SJSA1 (cell line): ENCODE measurements around the gene ADAM11. TPM values are rescaled to one million over a fixed set of nuclear protein-coding genes. Genes with fewer than 3 reads are reported as not detected.

Source experiments
- DNase-seq, 2 experiments: peaks; one replicate each; pipeline ENCODE4 v3.0.0-alpha.2; 2015 to 2020; ENCODE audit warnings: low spot score in 2 of 2, low read depth in 1 of 2
- H3K27ac ChIP-seq: fragments of 250-450 bp; sonication (Bioruptor Pico); 2 replicates; pipeline ENCODE4 v1.5.1; 2020; ENCODE audit warnings: mild to moderate bottlenecking, moderate library complexity
- H3K27me3 ChIP-seq: fragments of 250-450 bp; sonication (Bioruptor Pico); replicated peaks from 2 replicates; pipeline ENCODE4 v1.5.1; 2020; ENCODE audit warnings: mild to moderate bottlenecking, moderate library complexity
- H3K36me3 ChIP-seq: fragments of 250-450 bp; sonication (Bioruptor Pico); 2 replicates; pipeline ENCODE4 v1.5.1; 2020; ENCODE audit warnings: mild to moderate bottlenecking
- H3K4me1 ChIP-seq: fragments of 250-450 bp; sonication (Bioruptor Pico); replicated peaks from 2 replicates; pipeline ENCODE4 v1.6.1; 2021; ENCODE audit warnings: mild to moderate bottlenecking
- H3K4me3 ChIP-seq: fragments of 250-450 bp; sonication (Bioruptor Pico); 2 replicates; pipeline ENCODE4 v1.5.1; 2020; ENCODE audit warnings: mild to moderate bottlenecking
- H3K9me3 ChIP-seq: fragments of 250-450 bp; sonication (Bioruptor Pico); replicated peaks from 2 replicates; pipeline ENCODE4 v1.5.1; 2020; ENCODE audit warnings: mild to moderate bottlenecking
- total RNA-seq: library from RNA; depleted of rRNA; stranded (reverse); fragments of >200 nt; shearing (Covaris generic); gene quantifications from 2 replicates; pipeline ENCODE4 v1.2.3, GENCODE V29; 2014

The ADAM11 gene
- total RNA-seq, 1 experiment from 2014 or later, result 0.13 TPM

- H3K36me3 ChIP-seq, result no peaks in the 10 kb centered on the region
- H3K4me1 ChIP-seq, result peaks cover 3% of the 10 kb centered on the region
- no peak overlapping the region for H3K4me3 ChIP-seq
- H3K9me3 ChIP-seq, result no peaks in the 10 kb centered on the region
- H3K27me3 ChIP-seq, result no peaks in the 10 kb centered on the region
- DNase-seq, result no peak
- H3K27ac ChIP-seq, result no peak overlapping the region
These were observed 27.8 kb downstream of the ADAM11 start for GRCh38 chr17:44786551-44787081.

- Histone ChIP-seq H3K27me3 (no peaks in the 10 kb centered on the region), H3K9me3 (no peaks in the 10 kb centered on the region), H3K4me1 (peaks cover 7% of the 10 kb centered on the region), H3K36me3 (no peaks in the 10 kb centered on the region), H3K4me3 (no peak overlapping the region), H3K27ac (no peak overlapping the region)
- DNase-seq, result no peak
These were observed 28.6 kb downstream of the ADAM11 start for GRCh38 chr17:44787271-44787940.

GRCh38 chr17:44788139-44788538 lies 29.4 kb downstream of the ADAM11 start:
- no peak overlapping the region for H3K27ac ChIP-seq
- H3K4me1 ChIP-seq, result peaks cover 14% of the 10 kb centered on the region
- H3K27me3 ChIP-seq, result no peaks in the 10 kb centered on the region
- 0 out of 2 replicates have a peak, but pooled peaks cover 3% of the 10 kb centered on the region for H3K36me3 ChIP-seq
- DNase-seq, result no peak
- no peaks in the 10 kb centered on the region for H3K9me3 ChIP-seq
- no peak overlapping the region for H3K4me3 ChIP-seq

GRCh38 chr17:44792276-44792675 lies 33.5 kb downstream of the ADAM11 start:
- Histone ChIP-seq H3K4me3 (no peak overlapping the region), H3K27me3 (no peaks in the 10 kb centered on the region), H3K27ac (0 out of 2 replicates have a peak overlapping the region, but pooled peaks have one; percentile 30), H3K36me3 (peaks cover 20% of the 10 kb centered on the region), H3K4me1 (peaks cover 50% of the 10 kb centered on the region), H3K9me3 (no peaks in the 10 kb centered on the region)
- DNase-seq, result peak; percentile 53 to 79

- Histone ChIP-seq H3K4me1 (peaks cover 67% of the 10 kb centered on the region), H3K4me3 (no peak overlapping the region), H3K36me3 (peaks cover 37% of the 10 kb centered on the region), H3K9me3 (no peaks in the 10 kb centered on the region), H3K27me3 (no peaks in the 10 kb centered on the region), H3K27ac (peak overlapping the region; percentile 92)
- peak; percentile 30 to 47 for DNase-seq
These were observed 35.4 kb downstream of the ADAM11 start for GRCh38 chr17:44793885-44794842.

GRCh38 chr17:44794851-44795413 lies 36.1 kb downstream of the ADAM11 start:
- DNase-seq, result peak; percentile 89 to 98
- Histone ChIP-seq H3K27me3 (no peaks in the 10 kb centered on the region), H3K9me3 (no peaks in the 10 kb centered on the region), H3K4me3 (no peak overlapping the region), H3K27ac (peak overlapping the region; percentile 92), H3K4me1 (peaks cover 67% of the 10 kb centered on the region), H3K36me3 (peaks cover 42% of the 10 kb centered on the region)

GRCh38 chr17:44795421-44795820 lies 36.6 kb downstream of the ADAM11 start:
- no peaks in the 10 kb centered on the region for H3K9me3 ChIP-seq
- peak overlapping the region; percentile 92 for H3K27ac ChIP-seq
- H3K36me3 ChIP-seq, result peaks cover 47% of the 10 kb centered on the region
- no peak overlapping the region for H3K4me3 ChIP-seq
- DNase-seq, result no peak
- no peaks in the 10 kb centered on the region for H3K27me3 ChIP-seq
- peaks cover 67% of the 10 kb centered on the region for H3K4me1 ChIP-seq

- H3K4me3 ChIP-seq, result no peak overlapping the region
- peaks cover 67% of the 10 kb centered on the region for H3K4me1 ChIP-seq
- peaks cover 52% of the 10 kb centered on the region for H3K36me3 ChIP-seq
- no peaks in the 10 kb centered on the region for H3K27me3 ChIP-seq
- H3K27ac ChIP-seq, result peak overlapping the region; percentile 92
- DNase-seq, result peak in 1 of 2 experiments; percentile 45
- no peaks in the 10 kb centered on the region for H3K9me3 ChIP-seq
These were observed 37.1 kb downstream of the ADAM11 start for GRCh38 chr17:44795928-44796327.

GRCh38 chr17:44796731-44797130 lies 37.9 kb downstream of the ADAM11 start:
- H3K27ac ChIP-seq, result 0 out of 2 replicates have a peak overlapping the region, but pooled peaks have one; percentile 92
- no peaks in the 10 kb centered on the region for H3K9me3 ChIP-seq
- H3K27me3 ChIP-seq, result no peaks in the 10 kb centered on the region
- peaks cover 60% of the 10 kb centered on the region for H3K36me3 ChIP-seq
- no peak overlapping the region; the same call in 1 of the 2 replicates for H3K4me3 ChIP-seq
- no peak for DNase-seq
- H3K4me1 ChIP-seq, result peaks cover 67% of the 10 kb centered on the region

- DNase-seq, result peak; percentile 60 to 74
- peak overlapping the region; percentile 17 for H3K4me3 ChIP-seq
- H3K27me3 ChIP-seq, result no peaks in the 10 kb centered on the region
- H3K4me1 ChIP-seq, result peaks cover 56% of the 10 kb centered on the region
- peaks cover 69% of the 10 kb centered on the region for H3K36me3 ChIP-seq
- H3K9me3 ChIP-seq, result no peaks in the 10 kb centered on the region
- peak overlapping the region; percentile 45 for H3K27ac ChIP-seq
These were observed 39.0 kb downstream of the ADAM11 start for GRCh38 chr17:44797802-44798201.

- Histone ChIP-seq H3K36me3 (peaks cover 73% of the 10 kb centered on the region), H3K4me3 (no peak overlapping the region), H3K27me3 (no peaks in the 10 kb centered on the region), H3K4me1 (peaks cover 52% of the 10 kb centered on the region), H3K9me3 (no peaks in the 10 kb centered on the region), H3K27ac (peak overlapping the region; percentile 45)
- DNase-seq, result no peak
These were observed 39.6 kb downstream of the ADAM11 start for GRCh38 chr17:44798356-44798755.

- H3K4me1 ChIP-seq, result peaks cover 20% of the 10 kb centered on the region
- H3K9me3 ChIP-seq, result no peaks in the 10 kb centered on the region
- H3K36me3 ChIP-seq, result peaks cover 95% of the 10 kb centered on the region
- no peak overlapping the region for H3K27ac ChIP-seq
- DNase-seq, result no peak
- no peak overlapping the region for H3K4me3 ChIP-seq
- no peaks in the 10 kb centered on the region for H3K27me3 ChIP-seq
These were observed 43.1 kb downstream of the ADAM11 start for GRCh38 chr17:44801880-44802279.

- no peaks in the 10 kb centered on the region for H3K9me3 ChIP-seq
These were observed 45.7 kb downstream of the ADAM11 start for GRCh38 chr17:44804302-44805089.

More at GRCh38 chr17:44804302-44805089, 45.7 kb downstream of the ADAM11 start:
- DNase-seq, result peak in 1 of 2 experiments; percentile 34
- H3K4me1 ChIP-seq, result no peaks in the 10 kb centered on the region
- H3K27me3 ChIP-seq, result no peaks in the 10 kb centered on the region
- no peak overlapping the region for H3K4me3 ChIP-seq
- peaks cover 80% of the 10 kb centered on the region for H3K36me3 ChIP-seq
- H3K27ac ChIP-seq, result no peak overlapping the region
